Keratinocyte (primary cell): ENCODE results near the gene FBXW10B. TPM values are rescaled to one million over a fixed set of nuclear protein-coding genes. Genes with fewer than 3 reads are reported as not detected.
"Not testable (repeated sequence)": the region's sequence is repeated elsewhere in the genome, so short reads cannot be mapped to it uniquely, and the experiment has no call there.

Experiments used
- DNase-seq: peaks from one replicate; pipeline ENCODE4 v3.0.0-alpha.2; 2011; ENCODE audit warnings: low read depth, missing footprints, low spot score
- FAIRE-seq: peaks from 2 replicates; lab custom pipeline; 2011; peaks lifted over from hg19 to GRCh38; lab: Jason Lieb, UNC
- H2AFZ ChIP-seq: 2 replicates; pipeline ENCODE4 v1.6.0; 2012; ENCODE audit warnings: low read length, control low read depth, inconsistent platforms; ENCODE audit not compliant: control insufficient read depth
- H3K27ac ChIP-seq: 2 replicates; pipeline ENCODE4 v1.5.1; 2011; ENCODE audit warnings: low read length; ENCODE audit not compliant: control insufficient read depth, insufficient read depth
- H3K27me3 ChIP-seq: 3 replicates; pipeline ENCODE4 v1.6.0; 2011; ENCODE audit warnings: low read length; ENCODE audit not compliant: control insufficient read depth, insufficient read depth; ENCODE audit errors: extremely low read depth
- H3K36me3 ChIP-seq, 2 experiments: 2 replicates in 1 of 2; 3 replicates in 1 of 2; pipeline ENCODE4 v1.5.1; 2011; ENCODE audit warnings: low read length in 2 of 2, mild to moderate bottlenecking in 1 of 2; ENCODE audit not compliant: control insufficient read depth in 2 of 2, insufficient read depth in 2 of 2; ENCODE audit errors: extremely low read depth in 1 of 2
- H3K4me1 ChIP-seq: 3 replicates; pipeline ENCODE4 v1.5.1; 2011; ENCODE audit warnings: low read length; ENCODE audit not compliant: control insufficient read depth, insufficient read depth; ENCODE audit errors: extremely low read depth
- H3K4me2 ChIP-seq: 3 replicates; pipeline ENCODE4 v1.6.0; 2011; ENCODE audit warnings: low read depth, low read length; ENCODE audit not compliant: control insufficient read depth, insufficient read depth; ENCODE audit errors: extremely low read depth
- H3K4me3 ChIP-seq, 3 experiments: fragments of 200-600 bp in 1 of 3; sonication (generic) in 1 of 3; 2 replicates in 2 of 3; 3 replicates in 1 of 3; pipeline ENCODE4 v1.5.1; 2011 to 2016; ENCODE audit warnings: low read length in 3 of 3, mild to moderate bottlenecking in 3 of 3, control low read depth in 2 of 3, inconsistent platforms in 1 of 3, low read depth in 1 of 3, mixed read lengths in 1 of 3, mixed run types in 1 of 3, moderate library complexity in 1 of 3; ENCODE audit not compliant: control insufficient read depth in 2 of 3, insufficient read depth in 2 of 3; ENCODE audit errors: extremely low read depth in 1 of 3
- H3K79me2 ChIP-seq: 2 replicates; pipeline ENCODE4 v1.6.0; 2012; ENCODE audit warnings: low read length; ENCODE audit not compliant: control insufficient read depth, insufficient read depth
- H3K9ac ChIP-seq: 3 replicates; pipeline ENCODE4 v1.6.0; 2011; ENCODE audit warnings: low read length; ENCODE audit not compliant: control insufficient read depth, insufficient read depth; ENCODE audit errors: extremely low read depth
- H3K9me1 ChIP-seq: 3 replicates; pipeline ENCODE4 v1.6.0; 2011; ENCODE audit warnings: low read length; ENCODE audit not compliant: control insufficient read depth, insufficient read depth; ENCODE audit errors: extremely low read depth
- H3K9me3 ChIP-seq: 2 replicates; pipeline ENCODE4 v1.5.1; 2012; ENCODE audit warnings: low read depth, low read length; ENCODE audit not compliant: control insufficient read depth
- H4K20me1 ChIP-seq: 3 replicates; pipeline ENCODE4 v1.6.0; 2011; ENCODE audit warnings: low read length; ENCODE audit not compliant: control insufficient read depth, insufficient read depth; ENCODE audit errors: extremely low read depth
- CTCF ChIP-seq, 3 experiments: IDR thresholded peaks in 1 of 3; conservative IDR thresholded peaks in 1 of 3; optimal IDR thresholded peaks in 1 of 3; 2 replicates in 2 of 3; 3 replicates in 1 of 3; pipeline versions ENCODE3 to v1.5.1; 2011; ENCODE audit warnings: low read length in 3 of 3, mild to moderate bottlenecking in 3 of 3, moderate library complexity in 2 of 3, control low read depth in 1 of 3, inconsistent platforms in 1 of 3; ENCODE audit not compliant: insufficient read depth in 2 of 3; ENCODE audit errors: extremely low read depth in 1 of 3
- EZH2 ChIP-seq: IDR thresholded peaks from one replicate; pipeline ENCODE4 v1.6.1; 2012; ENCODE audit warnings: inconsistent platforms, mild to moderate bottlenecking, low read length, moderate library complexity
- dilution Hi-C: fragments of 300-500 bp; cut with MboI; formaldehyde crosslinking; loops from one replicate; pipeline ENCODE4 v1.7.0; 2020; ENCODE audit warnings: low sequenced_read_pairs; ENCODE audit not compliant: extremely low pct_ligation_motif_present
- polyA plus RNA-seq, 5 experiments: library from polyadenylated mRNA; depleted of rRNA in 3 of 5; stranded (reverse) in 3 of 5; stranded (forward) in 1 of 5; unstranded in 1 of 5; fragments of >200 nt; gene quantifications; 1 replicate in 1 of 5; 2 replicates in 3 of 5; 3 replicates in 1 of 5; pipeline versions ENCODE4 v1.2.1 to v1.2.3, GENCODE V29; 2011 to 2012; ENCODE audit warnings: missing spikeins in 2 of 5, low read depth in 1 of 5, low replicate concordance in 1 of 5

The FBXW10B gene
- polyA plus RNA-seq, 1 donor (not counting 4 experiments of a cell fraction or from before 2014, with no cell fraction given): 4.4 TPM

- no peak overlapping the region for H2AFZ ChIP-seq
- H3K4me1 ChIP-seq: peaks cover 49% of the 10 kb centered on the region
- DNase-seq (peak; percentile 86), FAIRE-seq (peak; percentile 95)
- H3K4me2 ChIP-seq: peak overlapping the region; percentile 72
- peak overlapping the region; percentile 43 for H3K9ac ChIP-seq
- TF ChIP-seq EZH2 (no peak), CTCF (optimal IDR thresholded peaks at IDR 0.05 in 1 of 3, IDR thresholded peaks at IDR 0.05 in 1 of 3, conservative IDR thresholded peaks at IDR 0.05 in 1 of 3; ENCODE audit: extremely low read depth in 1 of 3, insufficient read depth in 2 of 3, low read length in 3 of 3) (no peak)
- H3K9me3 ChIP-seq: no peaks in the 10 kb centered on the region
- H3K27me3 ChIP-seq: no peaks in the 10 kb centered on the region
- peak overlapping the region in 2 of 3 experiments; percentile 34 for H3K4me3 ChIP-seq
- H3K27ac ChIP-seq: peak overlapping the region; percentile 90
- dilution Hi-C loops: no loop called here
- no peaks in the 10 kb centered on the region for H3K9me1 ChIP-seq
- H3K79me2 ChIP-seq: no peaks in the 10 kb centered on the region
- H4K20me1 ChIP-seq: no peaks in the 10 kb centered on the region
- H3K36me3 ChIP-seq: peaks cover 0 to 3% of the 10 kb centered on the region in 2 experiments
Measured at GRCh38 chr17:15657868-15658267, 38.4 kb upstream of the FBXW10B start.

- dilution Hi-C loops: no loop called here
- peak overlapping the region; percentile 25 for H3K27ac ChIP-seq
- no peak overlapping the region for H3K9ac ChIP-seq
Measured at GRCh38 chr17:15654886-15655561, 35.5 kb upstream of the FBXW10B start.

GRCh38 chr17:15654401-15654800, 34.9 kb upstream of the FBXW10B start:
- not testable (repeated sequence) for H3K4me2 ChIP-seq

More at GRCh38 chr17:15654886-15655561, 35.5 kb upstream of the FBXW10B start:
- no peaks in the 10 kb centered on the region for H3K27me3 ChIP-seq
- peaks cover 44% of the 10 kb centered on the region for H3K4me1 ChIP-seq
- H3K9me1 ChIP-seq: no peaks in the 10 kb centered on the region
- H3K4me2 ChIP-seq: no peak overlapping the region
- peak; percentile 52 for FAIRE-seq
- peaks cover 15% of the 10 kb centered on the region for H3K79me2 ChIP-seq
- peaks cover 0 to 3% of the 10 kb centered on the region in 2 experiments for H3K36me3 ChIP-seq
- no peaks in the 10 kb centered on the region for H4K20me1 ChIP-seq
- no peak for DNase-seq
- H3K4me3 ChIP-seq: no peak overlapping the region
- H3K9me3 ChIP-seq: no peaks in the 10 kb centered on the region
- H2AFZ ChIP-seq: peak overlapping the region; percentile 52
- TF ChIP-seq CTCF (optimal IDR thresholded peaks at IDR 0.05 in 1 of 3, IDR thresholded peaks at IDR 0.05 in 1 of 3, conservative IDR thresholded peaks at IDR 0.05 in 1 of 3; ENCODE audit: extremely low read depth in 1 of 3, insufficient read depth in 2 of 3, low read length in 3 of 3) (no peak), EZH2 (no peak)

More at GRCh38 chr17:15654401-15654800, 34.9 kb upstream of the FBXW10B start:
- H3K9me3 ChIP-seq, dilution Hi-C loops, FAIRE-seq, H3K9ac ChIP-seq, H3K36me3 ChIP-seq, H3K9me1 ChIP-seq, H3K27ac ChIP-seq, DNase-seq, H3K4me3 ChIP-seq, H2AFZ ChIP-seq, H3K27me3 ChIP-seq, H4K20me1 ChIP-seq: not testable (repeated sequence)
- Histone ChIP-seq H3K4me1 (peaks cover 42% of the 10 kb centered on the region), H3K79me2 (peaks cover 22% of the 10 kb centered on the region)
